GM19351 (cell line): ENCODE measurements around the gene CACNA2D4.

ENCODE experiments used
- ATAC-seq: cut with Tn5 transposase; IDR thresholded peaks from one replicate; pipeline ENCODE4 v1.9.1; 2021; ENCODE audit warnings: mild to moderate bottlenecking, moderate library complexity; ENCODE audit not compliant: unreplicated experiment

The CACNA2D4 gene

DNA sequence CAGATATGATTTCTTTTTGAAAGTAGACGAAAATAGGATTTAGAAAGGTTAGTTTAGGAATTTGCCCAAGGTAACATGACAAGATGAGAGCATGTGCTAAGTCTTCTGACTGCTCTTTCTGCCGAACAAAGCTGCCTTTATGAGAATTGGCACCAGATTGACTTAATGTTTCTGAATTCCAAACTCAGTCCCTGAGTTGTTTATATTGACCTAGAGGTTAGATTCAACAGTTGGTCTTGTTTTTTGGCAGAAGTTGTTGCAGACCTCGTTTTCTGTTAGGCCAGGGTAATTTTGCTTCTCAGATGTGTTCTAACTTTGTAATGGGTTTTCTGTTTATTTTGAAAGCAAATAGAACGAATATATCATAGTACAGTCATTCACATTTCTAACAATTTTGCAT, 159.6 kb downstream of the CACNA2D4 start:
- no peak for ATAC-seq

DNA sequence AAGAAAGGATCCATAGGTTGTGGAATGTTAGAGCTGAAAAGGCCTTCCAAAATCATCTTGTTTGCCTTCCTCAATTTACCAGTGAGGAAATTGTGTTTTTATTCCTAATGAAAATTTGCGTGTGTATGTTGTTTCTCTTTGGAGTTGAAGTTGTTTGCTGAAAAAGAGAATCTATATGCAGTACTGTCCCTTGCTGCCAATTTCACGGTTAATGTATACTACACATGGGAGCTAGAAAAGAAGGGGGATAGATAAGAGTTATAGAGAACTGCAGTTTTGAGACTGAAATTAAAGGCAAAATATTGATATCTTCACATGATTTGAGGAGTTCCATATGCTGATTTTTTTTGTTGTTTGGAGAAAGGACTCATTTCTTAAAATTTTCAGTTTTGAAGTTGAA, 160.1 kb downstream of the CACNA2D4 start:
- ATAC-seq, result no peak

DNA sequence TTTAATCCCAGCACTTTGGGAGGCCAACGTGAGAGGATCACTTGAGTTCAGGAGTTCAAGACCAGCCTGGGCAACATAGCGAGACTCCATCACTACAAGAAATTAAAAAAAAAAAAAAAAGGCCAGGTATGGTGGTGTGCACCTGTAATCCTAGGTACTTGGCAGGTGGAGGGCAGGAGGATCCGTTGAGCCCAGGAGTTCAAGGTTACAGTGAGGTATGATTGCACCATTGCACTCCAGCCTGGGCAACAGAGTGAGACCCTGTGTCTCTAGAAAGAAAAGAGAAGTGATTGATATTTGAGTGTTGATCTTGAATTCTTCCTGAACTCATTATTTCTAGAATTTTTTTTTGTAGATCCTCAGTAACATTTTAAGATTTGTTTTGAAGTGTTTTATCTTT, 168.2 kb downstream of the CACNA2D4 start:
- no peak for ATAC-seq

GRCh38 chr12:1749019-1749418, 169.4 kb downstream of the CACNA2D4 start:
- no peak for ATAC-seq

- ATAC-seq, result no peak
Observed at GRCh38 chr12:1747609-1748008, 170.8 kb downstream of the CACNA2D4 start.

GRCh38 chr12:1744932-1745331, 173.5 kb downstream of the CACNA2D4 start:
- ATAC-seq, result no peak
